ENCODE results near the gene P4HTM.

DNA sequence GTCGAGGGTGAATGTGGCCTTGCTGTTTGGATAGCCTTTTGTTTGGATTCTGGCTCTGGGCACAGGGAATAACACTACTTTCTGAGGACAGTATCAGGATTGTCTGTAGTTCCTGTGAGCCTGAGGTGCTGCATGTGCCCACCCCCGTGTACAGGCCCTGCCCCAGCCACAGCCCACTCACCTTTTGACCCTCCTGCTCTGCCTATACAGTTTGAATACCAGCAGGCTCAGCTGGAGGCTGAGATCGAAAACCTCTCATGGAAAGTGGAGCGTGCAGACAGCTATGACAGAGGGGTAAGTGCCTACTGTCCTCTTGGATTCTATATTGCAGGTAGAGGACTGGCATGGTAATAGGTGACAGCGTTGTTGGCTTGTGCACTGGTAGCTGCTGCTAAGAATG, 7.4 kb upstream of the P4HTM start:
- TF ChIP-seq, protein P1, sequence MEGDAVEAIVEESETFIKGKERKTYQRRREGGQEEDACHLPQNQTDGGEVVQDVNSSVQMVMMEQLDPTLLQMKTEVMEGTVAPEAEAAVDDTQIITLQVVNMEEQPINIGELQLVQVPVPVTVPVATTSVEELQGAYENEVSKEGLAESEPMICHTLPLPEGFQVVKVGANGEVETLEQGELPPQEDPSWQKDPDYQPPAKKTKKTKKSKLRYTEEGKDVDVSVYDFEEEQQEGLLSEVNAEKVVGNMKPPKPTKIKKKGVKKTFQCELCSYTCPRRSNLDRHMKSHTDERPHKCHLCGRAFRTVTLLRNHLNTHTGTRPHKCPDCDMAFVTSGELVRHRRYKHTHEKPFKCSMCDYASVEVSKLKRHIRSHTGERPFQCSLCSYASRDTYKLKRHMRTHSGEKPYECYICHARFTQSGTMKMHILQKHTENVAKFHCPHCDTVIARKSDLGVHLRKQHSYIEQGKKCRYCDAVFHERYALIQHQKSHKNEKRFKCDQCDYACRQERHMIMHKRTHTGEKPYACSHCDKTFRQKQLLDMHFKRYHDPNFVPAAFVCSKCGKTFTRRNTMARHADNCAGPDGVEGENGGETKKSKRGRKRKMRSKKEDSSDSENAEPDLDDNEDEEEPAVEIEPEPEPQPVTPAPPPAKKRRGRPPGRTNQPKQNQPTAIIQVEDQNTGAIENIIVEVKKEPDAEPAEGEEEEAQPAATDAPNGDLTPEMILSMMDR (IDR thresholded peaks at IDR 0.05; ENCODE audit: control extremely low read depth in 1 of 3, insufficient read depth in 1 of 3, low read depth in 1 of 3, low read length in 3 of 3): no peak
- TF ChIP-seq SRF (IDR thresholded peaks at IDR 0.05; ENCODE audit: low read depth, low read length) (no peak), EP300 (IDR thresholded peaks at IDR 0.05; ENCODE audit: borderline replicate concordance in 1 of 2, low read depth in 2 of 2, low read length in 2 of 2) (no peak), EZH2 (IDR thresholded peaks at IDR 0.05; ENCODE audit: low read depth, low read length, severe bottlenecking) (no peak), POLR2AphosphoS5 (IDR thresholded peaks at IDR 0.05; ENCODE audit: low read depth, low read length) (no peak), RAD21 (IDR thresholded peaks at IDR 0.05 in 1 of 2, conservative IDR thresholded peaks at IDR 0.05 in 1 of 2; ENCODE audit: low read depth in 2 of 2, low read length in 2 of 2) (no peak), CHD1 (IDR thresholded peaks at IDR 0.05; ENCODE audit: low read depth, low read length) (no peak), POLR2A (IDR thresholded peaks at IDR 0.05; ENCODE audit: control extremely low read depth in 1 of 2, low read depth in 2 of 2, low read length in 2 of 2) (no peak), MAFK (IDR thresholded peaks at IDR 0.05; ENCODE audit: low read depth, low read length) (no peak), GABPA (IDR thresholded peaks at IDR 0.05; ENCODE audit: borderline replicate concordance, insufficient read depth, low read length) (no peak), CHD2 (IDR thresholded peaks at IDR 0.05; ENCODE audit: low read length) (no peak)
- TF ChIP-seq, protein P2, sequence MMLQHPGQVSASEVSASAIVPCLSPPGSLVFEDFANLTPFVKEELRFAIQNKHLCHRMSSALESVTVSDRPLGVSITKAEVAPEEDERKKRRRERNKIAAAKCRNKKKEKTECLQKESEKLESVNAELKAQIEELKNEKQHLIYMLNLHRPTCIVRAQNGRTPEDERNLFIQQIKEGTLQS (IDR thresholded peaks at IDR 0.05; ENCODE audit: insufficient read depth, low read depth, low read length): no peak
- TF ChIP-seq, protein P3, sequence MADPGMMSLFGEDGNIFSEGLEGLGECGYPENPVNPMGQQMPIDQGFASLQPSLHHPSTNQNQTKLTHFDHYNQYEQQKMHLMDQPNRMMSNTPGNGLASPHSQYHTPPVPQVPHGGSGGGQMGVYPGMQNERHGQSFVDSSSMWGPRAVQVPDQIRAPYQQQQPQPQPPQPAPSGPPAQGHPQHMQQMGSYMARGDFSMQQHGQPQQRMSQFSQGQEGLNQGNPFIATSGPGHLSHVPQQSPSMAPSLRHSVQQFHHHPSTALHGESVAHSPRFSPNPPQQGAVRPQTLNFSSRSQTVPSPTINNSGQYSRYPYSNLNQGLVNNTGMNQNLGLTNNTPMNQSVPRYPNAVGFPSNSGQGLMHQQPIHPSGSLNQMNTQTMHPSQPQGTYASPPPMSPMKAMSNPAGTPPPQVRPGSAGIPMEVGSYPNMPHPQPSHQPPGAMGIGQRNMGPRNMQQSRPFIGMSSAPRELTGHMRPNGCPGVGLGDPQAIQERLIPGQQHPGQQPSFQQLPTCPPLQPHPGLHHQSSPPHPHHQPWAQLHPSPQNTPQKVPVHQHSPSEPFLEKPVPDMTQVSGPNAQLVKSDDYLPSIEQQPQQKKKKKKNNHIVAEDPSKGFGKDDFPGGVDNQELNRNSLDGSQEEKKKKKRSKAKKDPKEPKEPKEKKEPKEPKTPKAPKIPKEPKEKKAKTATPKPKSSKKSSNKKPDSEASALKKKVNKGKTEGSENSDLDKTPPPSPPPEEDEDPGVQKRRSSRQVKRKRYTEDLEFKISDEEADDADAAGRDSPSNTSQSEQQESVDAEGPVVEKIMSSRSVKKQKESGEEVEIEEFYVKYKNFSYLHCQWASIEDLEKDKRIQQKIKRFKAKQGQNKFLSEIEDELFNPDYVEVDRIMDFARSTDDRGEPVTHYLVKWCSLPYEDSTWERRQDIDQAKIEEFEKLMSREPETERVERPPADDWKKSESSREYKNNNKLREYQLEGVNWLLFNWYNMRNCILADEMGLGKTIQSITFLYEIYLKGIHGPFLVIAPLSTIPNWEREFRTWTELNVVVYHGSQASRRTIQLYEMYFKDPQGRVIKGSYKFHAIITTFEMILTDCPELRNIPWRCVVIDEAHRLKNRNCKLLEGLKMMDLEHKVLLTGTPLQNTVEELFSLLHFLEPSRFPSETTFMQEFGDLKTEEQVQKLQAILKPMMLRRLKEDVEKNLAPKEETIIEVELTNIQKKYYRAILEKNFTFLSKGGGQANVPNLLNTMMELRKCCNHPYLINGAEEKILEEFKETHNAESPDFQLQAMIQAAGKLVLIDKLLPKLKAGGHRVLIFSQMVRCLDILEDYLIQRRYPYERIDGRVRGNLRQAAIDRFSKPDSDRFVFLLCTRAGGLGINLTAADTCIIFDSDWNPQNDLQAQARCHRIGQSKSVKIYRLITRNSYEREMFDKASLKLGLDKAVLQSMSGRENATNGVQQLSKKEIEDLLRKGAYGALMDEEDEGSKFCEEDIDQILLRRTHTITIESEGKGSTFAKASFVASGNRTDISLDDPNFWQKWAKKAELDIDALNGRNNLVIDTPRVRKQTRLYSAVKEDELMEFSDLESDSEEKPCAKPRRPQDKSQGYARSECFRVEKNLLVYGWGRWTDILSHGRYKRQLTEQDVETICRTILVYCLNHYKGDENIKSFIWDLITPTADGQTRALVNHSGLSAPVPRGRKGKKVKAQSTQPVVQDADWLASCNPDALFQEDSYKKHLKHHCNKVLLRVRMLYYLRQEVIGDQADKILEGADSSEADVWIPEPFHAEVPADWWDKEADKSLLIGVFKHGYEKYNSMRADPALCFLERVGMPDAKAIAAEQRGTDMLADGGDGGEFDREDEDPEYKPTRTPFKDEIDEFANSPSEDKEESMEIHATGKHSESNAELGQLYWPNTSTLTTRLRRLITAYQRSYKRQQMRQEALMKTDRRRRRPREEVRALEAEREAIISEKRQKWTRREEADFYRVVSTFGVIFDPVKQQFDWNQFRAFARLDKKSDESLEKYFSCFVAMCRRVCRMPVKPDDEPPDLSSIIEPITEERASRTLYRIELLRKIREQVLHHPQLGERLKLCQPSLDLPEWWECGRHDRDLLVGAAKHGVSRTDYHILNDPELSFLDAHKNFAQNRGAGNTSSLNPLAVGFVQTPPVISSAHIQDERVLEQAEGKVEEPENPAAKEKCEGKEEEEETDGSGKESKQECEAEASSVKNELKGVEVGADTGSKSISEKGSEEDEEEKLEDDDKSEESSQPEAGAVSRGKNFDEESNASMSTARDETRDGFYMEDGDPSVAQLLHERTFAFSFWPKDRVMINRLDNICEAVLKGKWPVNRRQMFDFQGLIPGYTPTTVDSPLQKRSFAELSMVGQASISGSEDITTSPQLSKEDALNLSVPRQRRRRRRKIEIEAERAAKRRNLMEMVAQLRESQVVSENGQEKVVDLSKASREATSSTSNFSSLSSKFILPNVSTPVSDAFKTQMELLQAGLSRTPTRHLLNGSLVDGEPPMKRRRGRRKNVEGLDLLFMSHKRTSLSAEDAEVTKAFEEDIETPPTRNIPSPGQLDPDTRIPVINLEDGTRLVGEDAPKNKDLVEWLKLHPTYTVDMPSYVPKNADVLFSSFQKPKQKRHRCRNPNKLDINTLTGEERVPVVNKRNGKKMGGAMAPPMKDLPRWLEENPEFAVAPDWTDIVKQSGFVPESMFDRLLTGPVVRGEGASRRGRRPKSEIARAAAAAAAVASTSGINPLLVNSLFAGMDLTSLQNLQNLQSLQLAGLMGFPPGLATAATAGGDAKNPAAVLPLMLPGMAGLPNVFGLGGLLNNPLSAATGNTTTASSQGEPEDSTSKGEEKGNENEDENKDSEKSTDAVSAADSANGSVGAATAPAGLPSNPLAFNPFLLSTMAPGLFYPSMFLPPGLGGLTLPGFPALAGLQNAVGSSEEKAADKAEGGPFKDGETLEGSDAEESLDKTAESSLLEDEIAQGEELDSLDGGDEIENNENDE (IDR thresholded peaks at IDR 0.05; ENCODE audit: insufficient replicate concordance, low read length): no peak

All from H1 (cell line).